Daoy (cell line): Measurements from ENCODE around the gene RSPH1. TPM values are rescaled to one million over a fixed set of nuclear protein-coding genes. Genes with fewer than 3 reads are reported as not detected.
A peak's percentile ranks its signal among the peaks of the same experiment; 100 is the strongest.

ENCODE experiments used
- DNase-seq: peaks from one replicate; pipeline ENCODE4 v3.0.0-alpha.2; 2015; ENCODE audit warnings: low read depth
- total RNA-seq: library from RNA; depleted of rRNA; stranded (reverse); fragments of >200 nt; shearing (Covaris generic); gene quantifications from 2 replicates; pipeline ENCODE4 v1.2.3, GENCODE V29; 2014

RSPH1 gene
- total RNA-seq, 1 experiment from 2014 or later, result 0.23 TPM

DNA sequence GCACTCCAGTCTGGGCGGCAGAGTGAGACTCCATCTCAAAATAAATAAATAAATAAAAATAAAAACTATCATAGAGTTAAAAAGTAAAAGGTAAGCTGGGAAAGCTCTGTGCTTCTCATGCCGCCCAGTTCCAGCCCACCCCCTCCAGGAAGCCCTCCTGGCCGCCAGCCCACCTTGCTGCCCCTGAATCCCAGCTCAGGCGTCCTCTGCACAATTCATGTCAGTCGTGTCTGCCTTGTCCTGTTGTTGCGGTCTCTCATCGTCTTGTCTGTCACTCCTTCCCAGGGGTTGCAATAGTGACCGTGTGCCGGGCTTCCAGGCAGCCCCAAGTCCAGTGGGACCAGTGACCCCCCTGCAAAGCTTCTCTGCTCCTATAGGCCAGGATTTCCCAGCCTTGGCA is 44.1 kb downstream of the RSPH1 start:
- no peak for DNase-seq

DNA sequence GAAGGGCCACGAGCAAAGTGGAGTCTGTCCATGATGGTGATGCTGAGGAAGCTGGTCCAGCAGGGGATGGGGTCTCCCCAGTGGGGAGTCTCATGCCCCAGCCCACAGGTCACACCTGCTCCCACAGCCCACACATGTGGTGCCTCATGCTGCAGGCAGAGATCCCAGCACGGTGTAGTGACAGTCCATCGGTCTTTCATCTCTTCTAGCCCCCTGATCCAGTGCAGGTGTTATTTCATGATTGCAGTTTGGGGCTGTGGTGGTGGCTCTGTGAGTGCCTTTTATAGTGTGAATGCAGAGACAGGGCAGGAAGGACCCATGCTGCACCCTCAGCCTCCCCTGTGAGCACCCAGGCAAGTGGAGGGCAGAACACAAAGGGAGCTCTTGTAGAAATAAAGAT is 47.3 kb downstream of the RSPH1 start:
- no peak for DNase-seq

DNA sequence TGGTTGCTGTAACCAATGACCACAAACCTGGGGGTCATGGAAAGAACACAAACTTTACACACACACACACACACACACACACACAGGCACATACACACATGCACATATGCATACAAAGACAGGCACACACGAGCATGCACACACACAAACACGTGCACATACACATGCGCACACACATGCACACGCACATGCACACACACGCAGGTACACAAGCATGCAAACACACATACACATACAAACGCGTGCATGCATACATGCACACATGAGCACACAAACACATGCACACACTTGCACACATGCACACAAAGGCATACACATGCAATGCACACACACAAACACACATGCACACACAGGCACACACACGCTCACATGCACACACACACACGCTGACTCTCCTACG is 48.3 kb downstream of the RSPH1 start:
- no peak for DNase-seq

DNA sequence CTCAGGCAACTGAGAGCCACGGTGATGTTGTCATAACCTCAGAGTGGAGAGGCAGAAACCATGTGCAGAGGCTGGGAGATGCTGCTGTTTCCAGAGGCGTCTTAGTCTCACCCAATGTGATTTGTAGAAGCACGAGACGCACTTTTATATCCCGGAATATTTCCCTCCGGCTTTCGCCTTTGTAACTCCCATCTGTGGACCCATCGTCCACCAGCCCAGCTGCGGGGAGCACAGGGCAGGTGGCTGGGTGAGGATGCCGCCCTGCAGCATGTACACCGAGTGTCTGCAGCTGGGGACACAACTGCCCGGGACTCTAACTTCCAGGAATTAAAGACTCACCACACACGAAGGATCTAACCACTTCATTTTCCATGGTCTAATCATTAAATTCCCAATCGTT is 48.8 kb downstream of the RSPH1 start:
- no peak for DNase-seq

DNA sequence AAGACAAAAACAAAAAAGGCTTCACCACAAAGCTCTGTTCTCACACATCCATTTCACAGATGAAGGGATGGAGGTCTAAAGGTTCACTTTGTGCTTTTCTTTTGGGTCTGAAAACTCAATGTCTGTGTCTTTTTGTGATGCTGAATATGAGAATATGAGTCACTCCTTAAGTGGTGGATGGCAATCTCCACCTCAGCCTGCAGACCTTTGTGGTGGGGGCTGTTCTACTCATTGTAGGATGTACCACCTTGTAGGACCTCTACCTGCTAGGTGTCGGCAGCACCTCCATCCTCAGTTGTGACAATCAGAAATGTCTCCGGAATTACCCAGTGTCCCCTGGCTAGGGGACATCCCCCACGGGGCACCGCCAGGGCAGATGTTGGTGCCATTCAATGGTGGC is 49.5 kb downstream of the RSPH1 start:
- DNase-seq, result no peak

DNA sequence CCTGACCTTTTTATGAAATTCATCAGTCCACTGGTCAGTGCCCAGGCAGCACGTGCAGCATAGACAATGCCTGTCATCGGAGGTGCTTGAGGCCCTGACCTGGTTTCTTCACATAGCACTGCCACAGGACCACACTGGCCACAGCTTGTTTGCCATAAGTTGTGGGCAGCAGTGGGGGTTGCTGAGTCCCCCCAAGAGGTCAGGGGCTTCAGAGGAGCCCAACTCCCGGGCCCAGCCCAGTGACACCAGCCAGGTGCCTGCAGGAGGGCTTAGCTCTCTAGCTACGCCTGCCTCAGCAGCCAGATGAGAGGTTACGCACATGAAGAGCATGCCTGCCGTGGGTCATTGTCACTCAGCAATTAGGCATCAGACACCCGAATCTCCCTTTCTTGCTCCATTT is 50.7 kb downstream of the RSPH1 start:
- DNase-seq, result no peak

DNA sequence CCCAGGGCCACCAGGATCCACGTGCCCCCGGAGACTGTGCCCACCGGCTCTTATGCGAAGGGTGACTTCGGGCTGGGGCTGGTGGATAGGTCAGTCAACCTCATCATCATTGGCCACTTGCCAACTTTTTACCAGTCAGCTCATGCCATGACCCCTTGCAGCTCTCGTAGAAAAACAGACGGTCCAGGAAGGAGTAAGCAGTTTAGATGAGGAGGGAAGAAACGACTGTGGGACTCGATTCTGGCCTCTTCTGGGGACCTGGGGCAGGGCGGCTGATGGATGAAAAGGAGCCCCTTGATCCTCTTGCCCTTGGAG is 51.3 kb downstream of the RSPH1 start:
- DNase-seq, result no peak

DNA sequence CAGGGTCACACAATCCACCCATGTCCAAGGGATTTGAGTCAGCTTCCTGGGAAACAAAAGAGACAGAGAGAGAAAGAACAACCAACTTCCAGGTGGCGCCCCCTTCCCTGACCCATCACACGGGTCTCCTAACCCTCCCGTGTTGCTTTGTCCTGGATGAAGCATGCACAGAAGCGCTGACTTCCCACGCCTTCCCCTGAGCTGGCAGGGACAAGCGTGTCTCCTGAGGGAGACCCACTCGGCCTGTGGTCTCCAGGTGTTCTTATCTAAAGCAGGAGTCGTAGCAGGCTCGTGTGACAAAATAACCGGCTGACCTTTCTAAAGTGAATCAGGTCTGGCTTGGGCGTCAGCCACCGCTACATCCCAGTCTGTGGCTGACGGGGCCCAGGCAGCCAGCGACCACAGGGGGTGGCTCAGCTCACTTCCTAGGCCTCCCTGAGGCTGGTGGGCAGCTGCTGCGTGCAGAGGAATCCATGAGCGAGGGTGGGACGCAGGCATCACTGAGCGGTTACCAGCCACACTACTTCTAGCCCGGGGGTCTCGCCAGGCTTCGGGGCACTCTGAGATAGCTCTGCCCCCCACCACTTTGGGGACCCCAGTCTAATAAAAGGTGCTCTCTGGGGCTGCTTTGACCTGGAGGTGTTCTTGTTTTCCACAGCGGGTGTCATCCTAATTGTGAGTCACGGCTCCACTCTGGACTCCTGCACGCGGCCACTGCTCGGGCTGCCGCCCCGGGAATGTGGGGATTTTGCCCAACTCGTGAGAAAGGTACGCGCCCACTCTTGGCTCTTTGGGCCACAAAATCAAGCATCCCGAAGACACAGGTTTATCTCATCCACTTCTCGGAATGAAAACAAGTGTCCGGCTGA is 51.9 kb downstream of the RSPH1 start:
- DNase-seq, result peak; percentile 46

DNA sequence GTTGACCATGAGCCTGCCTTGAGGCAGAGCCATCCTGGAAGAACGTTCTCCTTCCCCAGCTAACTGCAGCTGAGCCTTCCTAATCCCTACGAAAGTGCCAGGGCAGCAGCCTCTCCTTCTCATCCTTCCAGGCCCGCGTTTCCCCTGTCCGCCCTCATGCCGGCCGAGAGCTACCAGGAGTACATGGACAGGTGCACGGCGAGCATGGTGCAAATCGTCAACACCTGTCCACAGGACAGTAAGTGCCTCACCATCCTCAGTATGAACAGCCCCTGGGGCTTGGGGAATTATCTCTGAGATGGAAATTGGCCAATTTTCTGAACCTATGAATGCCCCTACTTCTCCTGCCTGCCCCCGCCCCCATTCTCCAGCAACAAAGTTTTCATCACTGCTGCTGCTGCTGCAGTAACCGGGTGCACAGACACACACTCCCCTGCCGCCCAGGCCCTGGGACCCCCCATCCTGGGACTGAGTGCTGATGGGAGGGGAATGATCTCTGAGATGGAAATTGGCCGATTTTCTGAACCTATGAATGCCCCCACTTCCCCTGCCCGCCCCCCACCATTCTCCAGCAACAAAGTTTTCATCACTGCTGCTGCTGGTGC is 52.7 kb downstream of the RSPH1 start:
- DNase-seq, result no peak

DNA sequence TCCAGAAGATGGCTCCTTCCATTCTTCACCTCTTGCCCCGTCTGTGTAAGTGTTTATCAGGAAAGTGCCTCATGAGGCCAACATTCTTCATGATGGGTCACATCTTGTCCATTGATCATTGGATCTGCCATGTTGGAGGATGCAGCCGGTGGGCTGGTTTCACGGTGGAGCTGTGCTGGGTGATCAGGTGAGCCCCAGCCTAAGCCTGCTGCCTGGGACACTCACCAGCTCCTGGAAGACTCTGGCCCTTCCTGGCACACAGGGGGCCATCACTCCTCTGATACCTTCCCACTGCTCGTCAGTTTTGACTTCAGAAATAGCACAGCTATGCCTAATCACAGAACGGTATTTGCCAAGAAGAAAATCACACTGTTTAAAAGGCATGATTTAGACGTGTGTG is 54.1 kb downstream of the RSPH1 start:
- DNase-seq, result no peak

DNA sequence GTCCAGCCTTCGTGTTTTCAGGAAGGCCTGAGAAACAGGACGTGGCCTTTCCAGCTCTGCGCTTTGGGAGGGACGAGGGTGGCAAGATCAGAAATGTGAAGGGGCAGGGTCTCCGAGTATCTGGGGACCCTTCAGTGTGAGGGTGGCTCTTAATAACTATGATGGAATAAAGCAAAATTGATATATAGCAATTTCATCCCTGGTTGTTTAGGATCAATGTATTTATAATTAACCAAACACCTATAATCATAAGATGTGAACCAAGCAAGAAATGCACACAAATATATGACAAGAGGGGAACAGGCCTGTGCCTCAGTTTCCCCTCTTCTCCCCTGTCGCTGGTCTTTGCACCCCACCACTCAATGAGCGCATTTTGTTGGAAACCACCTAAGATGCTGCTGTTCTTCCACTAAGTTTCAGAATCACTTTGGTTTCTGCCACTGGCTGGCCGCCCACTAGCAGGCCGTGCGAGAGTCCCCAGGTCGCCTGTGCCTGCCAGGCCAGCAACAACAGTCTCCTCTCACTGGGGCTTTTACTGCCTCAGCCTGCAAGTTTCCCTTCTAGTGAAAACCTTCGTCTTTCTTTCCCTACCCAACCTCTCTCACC is 55.7 kb downstream of the RSPH1 start:
- no peak for DNase-seq

DNA sequence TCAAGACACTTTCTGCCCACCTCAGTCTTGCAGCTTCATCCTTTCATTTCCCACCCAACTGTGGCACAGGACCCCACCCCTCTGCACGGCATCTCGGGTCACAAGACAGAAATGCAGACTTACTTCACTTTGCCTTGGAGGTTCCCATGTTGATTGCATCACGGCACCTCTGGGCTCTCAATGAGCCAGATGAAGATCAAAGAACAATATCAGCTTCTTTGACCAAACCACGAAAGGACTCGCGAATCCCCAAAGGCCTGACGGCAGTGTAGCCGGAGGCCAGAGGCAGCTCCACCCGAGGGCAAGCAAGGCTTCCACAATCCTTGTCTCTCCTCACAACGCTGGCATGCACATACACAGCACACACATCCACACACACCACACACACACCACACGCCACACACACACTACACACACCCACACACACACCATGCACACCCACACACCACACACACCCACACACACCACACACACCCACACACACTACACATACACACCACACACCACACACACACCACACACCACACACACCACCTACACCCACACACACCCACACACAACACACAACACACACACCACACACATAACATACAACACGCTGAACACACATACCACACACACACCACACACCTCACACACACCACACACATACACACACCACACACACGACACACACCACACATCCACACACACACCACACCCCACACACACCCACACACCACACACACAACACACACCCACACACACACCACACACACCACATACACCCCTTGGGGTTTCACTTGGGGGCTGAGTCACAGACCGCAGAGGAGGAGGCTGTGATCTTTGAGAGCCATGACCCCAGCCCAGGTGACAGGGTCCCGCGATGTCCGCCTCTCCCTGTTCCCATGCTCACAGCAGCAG is 56.5 kb downstream of the RSPH1 start:
- no peak for DNase-seq

DNA sequence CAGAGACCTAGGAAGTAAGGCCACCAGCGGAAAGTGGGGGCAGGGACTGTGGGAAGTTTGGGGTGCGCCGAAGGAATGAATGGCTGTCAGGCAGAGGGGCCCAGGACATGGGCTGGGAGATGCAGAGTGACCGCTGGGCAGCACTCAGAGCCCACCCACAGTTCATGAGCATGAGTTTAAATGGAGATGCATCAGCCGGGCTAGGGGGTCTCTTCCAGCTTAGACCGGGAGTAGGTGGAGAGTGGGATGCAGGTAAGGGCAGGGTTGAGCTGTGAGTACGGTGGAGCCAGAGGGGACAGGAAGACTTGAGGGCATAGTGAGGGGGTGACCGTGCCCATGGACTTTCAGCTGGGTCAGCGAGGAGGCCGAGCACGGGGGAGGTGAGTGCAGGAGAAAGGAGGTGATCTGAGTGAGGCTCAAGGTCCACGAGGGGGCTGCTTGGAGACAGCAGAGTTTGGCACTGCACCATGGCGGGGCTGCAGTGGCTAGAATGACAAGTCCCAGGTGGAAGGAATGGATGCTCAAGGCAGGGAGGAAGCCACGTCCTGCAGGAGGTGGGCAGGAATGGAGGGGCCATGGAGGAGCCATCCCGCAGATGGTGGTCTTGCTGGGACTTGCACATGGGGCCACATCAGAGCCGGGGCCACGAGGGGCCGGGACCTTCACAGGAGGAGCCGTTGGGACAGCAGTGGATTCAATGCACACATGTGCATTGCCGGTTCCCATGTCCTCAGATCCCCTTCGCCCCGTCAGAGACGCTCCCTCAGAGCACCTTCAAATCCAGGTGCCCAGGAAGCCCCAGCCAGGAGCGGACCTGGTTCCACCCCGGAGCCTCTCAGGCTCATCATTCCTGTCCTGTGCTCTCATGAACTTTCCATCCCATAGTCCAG is 57.5 kb downstream of the RSPH1 start:
- DNase-seq, result no peak

DNA sequence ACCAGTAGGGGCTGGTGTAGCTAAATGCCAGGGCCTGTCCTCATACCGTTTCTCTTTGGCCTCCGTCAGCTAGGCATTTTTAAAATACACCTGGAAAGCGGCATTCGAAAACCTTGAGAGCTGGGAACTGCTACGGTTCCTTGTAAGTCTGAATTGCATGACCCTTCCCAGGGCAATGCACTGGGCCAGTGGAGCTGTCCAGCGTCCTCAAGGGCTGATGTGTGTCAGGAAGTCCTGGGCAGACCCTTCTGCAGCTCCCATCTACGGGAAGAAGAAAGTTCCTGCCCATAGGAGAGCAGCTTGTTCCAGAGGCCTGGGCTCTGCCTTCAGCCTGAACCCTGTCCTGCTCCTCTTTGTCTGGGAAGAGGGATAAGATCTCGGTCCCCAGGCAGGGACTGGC is 58.2 kb downstream of the RSPH1 start:
- no peak for DNase-seq

DNA sequence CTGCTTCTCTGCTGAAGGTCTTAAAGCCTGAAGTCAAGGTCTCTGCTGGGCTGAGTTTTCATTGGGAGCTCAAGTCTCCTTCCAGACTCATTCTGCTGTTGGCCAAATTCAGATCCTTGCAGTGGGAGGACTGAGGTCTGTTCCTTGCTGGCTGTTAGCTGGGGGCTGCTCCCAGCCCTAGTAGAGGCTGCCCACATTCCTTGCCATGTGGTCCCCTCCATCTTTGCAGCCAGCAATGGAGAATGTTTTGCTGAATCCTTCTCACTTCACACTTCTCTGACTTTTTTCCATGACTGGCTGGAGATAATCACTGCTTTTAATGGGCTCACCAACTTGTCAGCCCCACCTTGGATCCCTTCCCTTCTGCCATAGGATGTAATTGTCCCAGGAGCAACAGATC is 59.1 kb downstream of the RSPH1 start:
- no peak for DNase-seq

DNA sequence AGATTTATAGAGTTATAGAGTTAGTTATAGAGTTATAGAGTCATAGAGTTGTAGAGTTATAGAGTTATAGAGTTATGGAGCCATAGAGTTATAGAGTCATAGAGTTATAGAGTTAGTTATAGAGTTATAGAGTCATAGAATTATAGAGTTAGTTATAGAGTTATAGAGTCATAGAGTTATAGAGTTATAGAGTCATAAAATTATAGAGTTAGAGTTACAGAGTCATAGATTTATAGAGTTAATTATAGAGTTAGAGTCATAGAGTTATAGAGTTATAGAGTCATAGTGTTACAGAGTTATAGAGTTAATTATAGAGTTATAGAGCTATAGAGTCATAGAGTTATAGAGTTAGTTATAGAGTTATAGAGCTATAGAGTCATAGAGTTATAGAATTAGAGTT is 60.2 kb downstream of the RSPH1 start:
- DNase-seq, result no peak

DNA sequence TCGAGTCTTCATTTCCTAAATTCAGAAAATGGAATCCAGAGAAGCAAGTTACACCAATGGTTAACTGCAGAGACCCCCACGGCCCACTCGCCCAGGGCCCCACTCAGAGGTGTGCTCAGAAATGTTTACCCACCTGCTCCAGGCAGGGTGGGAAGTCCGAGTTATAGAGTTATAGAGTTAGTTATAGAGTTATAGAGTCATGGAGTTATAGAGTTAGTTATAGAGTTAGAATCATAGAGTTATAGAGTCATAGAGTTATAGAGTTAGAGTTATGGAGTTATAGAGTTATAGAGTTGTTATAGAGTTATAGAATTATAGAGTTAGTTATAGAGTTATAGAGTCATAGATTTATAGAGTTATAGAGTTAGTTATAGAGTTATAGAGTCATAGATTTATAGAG is 60.6 kb downstream of the RSPH1 start:
- no peak for DNase-seq

DNA sequence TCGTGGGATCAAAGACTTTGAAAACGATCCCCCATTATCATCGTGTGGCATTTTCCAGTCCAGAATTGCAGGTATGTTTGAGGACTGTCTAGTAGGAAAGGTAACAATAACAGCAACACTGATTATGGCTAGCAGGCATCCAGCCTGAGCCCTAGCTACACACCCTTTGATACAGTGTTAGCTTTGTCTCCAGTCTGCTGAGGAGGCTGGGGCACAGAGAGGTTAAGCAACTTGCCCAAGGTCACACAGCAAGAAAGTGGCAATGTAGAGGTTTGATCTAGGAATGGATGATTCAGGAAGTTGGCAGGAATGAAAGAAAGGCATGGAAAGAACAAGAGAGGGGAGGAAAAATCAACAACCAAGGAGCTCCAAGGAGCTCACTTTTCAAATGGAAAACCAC is 61.1 kb downstream of the RSPH1 start:
- DNase-seq, result no peak

DNA sequence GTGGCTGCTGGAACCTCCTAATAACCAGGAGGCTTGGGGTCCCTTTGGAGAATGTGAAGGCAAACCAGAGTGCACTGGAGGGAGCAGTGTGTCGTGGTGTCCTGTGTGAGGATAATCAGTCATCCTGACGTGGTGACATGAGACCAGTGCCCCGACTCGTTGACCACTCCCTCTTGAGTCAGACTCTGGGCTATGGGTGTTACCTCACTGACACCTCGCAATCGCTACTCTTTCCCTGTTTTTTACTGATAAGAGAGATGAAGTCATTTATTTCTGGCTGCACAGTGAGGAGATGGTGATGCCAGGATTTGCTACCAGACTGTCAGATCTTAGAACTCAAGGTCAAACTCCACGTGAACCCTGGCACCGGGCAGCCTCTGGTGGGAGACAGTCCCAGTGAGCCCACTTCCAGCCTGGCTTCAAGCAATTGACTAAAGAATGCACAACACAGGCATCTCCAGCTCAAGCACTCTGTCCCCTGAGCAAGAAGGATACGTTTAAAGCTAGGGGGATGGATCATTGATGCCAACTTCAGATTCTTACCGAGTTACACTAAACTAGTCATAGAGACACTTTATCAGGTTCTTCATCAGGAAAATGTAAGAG is 62.0 kb downstream of the RSPH1 start:
- DNase-seq, result peak; percentile 42

DNA sequence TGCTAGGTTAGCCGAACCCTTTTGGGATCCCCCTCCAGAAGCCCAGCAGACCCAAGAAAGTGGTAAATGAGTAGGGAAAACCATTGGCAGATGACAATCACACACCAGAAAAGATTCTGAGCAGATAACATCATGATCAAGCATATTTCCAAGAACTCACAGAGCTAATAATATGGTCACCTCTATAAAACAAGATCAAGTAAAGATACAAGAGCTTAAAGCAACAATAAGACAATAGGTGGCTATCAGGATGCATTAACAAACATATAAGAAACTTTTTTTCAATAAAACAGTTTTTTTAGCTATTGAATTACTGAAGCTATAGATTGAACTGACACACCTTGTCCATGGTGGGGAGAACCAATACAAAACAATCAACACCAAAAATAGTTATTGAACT is 63.3 kb downstream of the RSPH1 start:
- no peak for DNase-seq

DNA sequence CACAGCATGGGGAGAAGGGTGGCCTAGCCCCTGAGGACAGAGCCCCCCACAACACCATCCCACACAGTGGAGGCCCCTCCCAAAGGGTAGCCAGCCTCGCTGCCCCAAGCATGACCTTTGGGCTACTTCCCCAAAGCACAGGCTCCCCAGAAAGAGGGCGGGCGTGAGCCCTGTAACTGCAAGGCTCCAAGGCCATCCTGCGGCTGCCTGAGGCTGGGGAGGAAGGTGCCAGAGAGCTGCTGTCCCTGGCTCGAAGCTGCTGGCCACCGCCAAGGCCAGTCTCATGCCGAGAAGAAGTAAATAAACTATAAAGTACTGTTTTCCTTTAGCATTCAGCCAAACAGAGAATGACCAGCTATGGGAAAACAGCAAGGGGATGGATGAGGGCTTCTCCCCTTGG is 64.8 kb downstream of the RSPH1 start:
- no peak for DNase-seq
